Fibroblast of pulmonary artery (primary cell): ENCODE data around the gene ARRB2.
"Not testable (repeated sequence)": the region's sequence is repeated elsewhere in the genome, so short reads cannot be mapped to it uniquely, and the experiment has no call there.

Source experiments
- DNase-seq: peaks from one replicate; pipeline ENCODE4 v3.0.0-alpha.2; 2010; ENCODE audit warnings: low read depth
- H3K4me3 ChIP-seq: replicated peaks from 2 replicates; pipeline ENCODE4 v1.5.1; 2011; ENCODE audit warnings: low read depth, mild to moderate bottlenecking, control low read depth, low read length, moderate library complexity
- CTCF ChIP-seq: IDR thresholded peaks from 2 replicates; pipeline ENCODE4 v1.5.1; 2011; ENCODE audit warnings: mild to moderate bottlenecking, control low read depth, low read length, inconsistent platforms; ENCODE audit errors: missing control alignments

Gene ARRB2

GRCh38 chr17:4701116-4701515, 9.3 kb upstream of the ARRB2 start:
- TF ChIP-seq CTCF: no peak
- no peak for DNase-seq
- no peak overlapping the region for H3K4me3 ChIP-seq

- H3K4me3 ChIP-seq: peak overlapping the region; percentile 94
- TF ChIP-seq CTCF: no peak
- DNase-seq: no peak
Observed at GRCh38 chr17:4703330-4703691, 7.1 kb upstream of the ARRB2 start.

GRCh38 chr17:4704574-4704907, 5.9 kb upstream of the ARRB2 start:
- not testable (repeated sequence) for DNase-seq
- H3K4me3 ChIP-seq: peak overlapping the region; percentile 94

GRCh38 chr17:4704991-4705390, 5.4 kb upstream of the ARRB2 start:
- TF ChIP-seq CTCF: no peak
- H3K4me3 ChIP-seq: no peak overlapping the region
- no peak for DNase-seq

- no peak for DNase-seq
- no peak overlapping the region for H3K4me3 ChIP-seq
- no peak for TF ChIP-seq CTCF
Observed at GRCh38 chr17:4706121-4706520, 4.3 kb upstream of the ARRB2 start.

- DNase-seq: no peak
- H3K4me3 ChIP-seq: no peak overlapping the region
- TF ChIP-seq CTCF: no peak
Observed at GRCh38 chr17:4708436-4708835, 2.0 kb upstream of the ARRB2 start.

- H3K4me3 ChIP-seq: peak overlapping the region; percentile 64
- TF ChIP-seq CTCF: no peak
- DNase-seq: no peak
Observed at GRCh38 chr17:4710693-4711634, 532 bp downstream of the ARRB2 start.
